ENCODE results near the gene CTAGE9.

The CTAGE9 gene

GRCh38 chr6:131669891-131670290 lies 40.9 kb downstream of the CTAGE9 start:
- no peak for DNase-seq (ENCODE audit: low read depth in 2 of 2)

GRCh38 chr6:131663578-131664165 lies 47.1 kb downstream of the CTAGE9 start:
- DNase-seq (ENCODE audit: low read depth in 2 of 2): no peak

DNA sequence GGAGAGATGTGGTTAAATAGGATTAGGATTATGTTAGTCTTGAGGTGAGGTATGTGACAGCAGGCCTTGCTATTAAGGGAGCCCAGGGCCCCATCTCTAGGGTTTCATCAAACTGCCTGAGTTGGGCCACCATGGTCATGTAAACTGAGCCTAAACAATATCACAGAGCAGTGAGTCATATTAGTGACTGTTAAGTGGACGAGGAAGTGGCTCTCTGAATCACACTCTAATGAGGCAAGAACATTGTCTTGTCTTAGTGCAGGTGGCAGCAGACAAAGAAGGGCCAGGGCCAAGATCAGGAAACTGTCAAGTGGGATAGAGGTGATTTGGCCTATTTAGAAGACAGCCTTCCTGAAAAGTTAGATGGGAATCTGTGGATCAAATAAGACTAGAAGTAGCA lies 50.6 kb downstream of the CTAGE9 start:
- DNase-seq (ENCODE audit: low read depth in 2 of 2): no peak
